Raji (cell line): ENCODE measurements around the gene FARS2.

Source experiments
- POLR2A ChIP-seq: IDR thresholded peaks from 2 replicates; pipeline ENCODE4 v1.6.1; 2011; ENCODE audit warnings: low read depth, low read length, control low read depth; ENCODE audit not compliant: insufficient read depth

Gene FARS2

DNA sequence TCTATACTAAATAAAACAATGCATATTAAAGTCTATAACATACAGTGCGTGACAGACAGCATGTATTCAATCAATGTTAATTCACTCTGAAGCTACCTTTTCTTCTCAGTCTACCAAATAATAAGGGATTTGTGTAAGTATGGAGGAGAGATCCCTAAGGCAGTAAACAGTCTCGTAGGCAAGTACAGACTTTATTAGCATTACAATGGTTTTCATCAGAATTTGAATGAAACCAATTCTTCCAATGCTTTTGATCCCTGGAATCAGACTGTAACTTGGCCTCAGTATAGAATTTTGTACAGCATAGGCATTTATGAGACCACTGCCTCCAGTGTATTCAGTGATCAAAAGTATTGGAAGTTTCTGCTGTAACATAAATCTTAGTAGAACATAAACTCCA, 20.1 kb upstream of the FARS2 start:
- no peak for TF ChIP-seq POLR2A

- TF ChIP-seq POLR2A, result no peak
Observed at GRCh38 chr6:5243069-5243468, 18.2 kb upstream of the FARS2 start.

DNA sequence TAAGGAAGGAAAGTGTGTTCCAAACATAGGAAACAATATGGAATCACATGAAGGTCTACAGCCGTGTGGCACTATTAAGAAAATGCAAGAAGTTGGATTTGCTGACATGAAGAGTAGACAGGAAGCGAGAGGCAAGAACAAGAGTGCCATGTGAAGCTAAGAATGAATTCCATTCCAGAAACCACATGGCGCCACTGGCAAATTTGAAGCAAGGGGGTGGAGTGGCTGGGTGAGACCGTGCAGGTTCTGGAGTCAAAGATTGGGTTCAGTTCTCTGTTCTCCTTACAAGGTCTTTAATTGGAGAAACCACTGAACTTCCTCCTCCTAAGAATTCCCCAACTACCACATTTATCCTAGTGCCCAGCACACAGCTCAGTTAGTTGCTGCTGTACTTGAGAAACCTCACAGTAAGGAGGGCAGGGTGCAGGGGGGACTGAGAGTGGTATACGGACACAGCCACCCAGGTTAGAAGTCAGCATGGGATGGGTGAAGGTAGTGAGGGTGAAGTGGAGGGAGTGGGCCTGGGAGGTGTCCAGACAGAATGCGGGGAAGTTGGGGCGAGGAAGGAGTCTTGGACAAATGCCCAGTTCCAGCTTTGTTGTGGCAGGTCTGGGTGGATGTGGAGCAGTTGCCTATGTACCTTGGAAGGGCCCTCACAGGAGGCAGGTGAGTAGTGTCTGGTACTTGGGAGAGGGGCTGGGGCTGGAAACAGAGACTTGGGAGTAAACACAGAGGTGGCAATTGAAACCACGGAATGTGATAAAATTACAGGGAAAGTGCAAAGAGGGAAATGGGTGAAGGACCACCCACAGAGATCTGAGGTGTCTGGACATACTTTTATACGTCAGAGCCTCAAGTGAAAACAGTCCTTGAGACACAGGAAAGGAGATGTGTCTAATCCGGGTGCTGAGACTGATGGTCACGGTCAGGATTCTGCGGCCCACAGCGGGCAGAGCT, 14.9 kb upstream of the FARS2 start:
- no peak for TF ChIP-seq POLR2A

- no peak for TF ChIP-seq POLR2A
Observed at GRCh38 chr6:5247201-5247600, 14.1 kb upstream of the FARS2 start.

DNA sequence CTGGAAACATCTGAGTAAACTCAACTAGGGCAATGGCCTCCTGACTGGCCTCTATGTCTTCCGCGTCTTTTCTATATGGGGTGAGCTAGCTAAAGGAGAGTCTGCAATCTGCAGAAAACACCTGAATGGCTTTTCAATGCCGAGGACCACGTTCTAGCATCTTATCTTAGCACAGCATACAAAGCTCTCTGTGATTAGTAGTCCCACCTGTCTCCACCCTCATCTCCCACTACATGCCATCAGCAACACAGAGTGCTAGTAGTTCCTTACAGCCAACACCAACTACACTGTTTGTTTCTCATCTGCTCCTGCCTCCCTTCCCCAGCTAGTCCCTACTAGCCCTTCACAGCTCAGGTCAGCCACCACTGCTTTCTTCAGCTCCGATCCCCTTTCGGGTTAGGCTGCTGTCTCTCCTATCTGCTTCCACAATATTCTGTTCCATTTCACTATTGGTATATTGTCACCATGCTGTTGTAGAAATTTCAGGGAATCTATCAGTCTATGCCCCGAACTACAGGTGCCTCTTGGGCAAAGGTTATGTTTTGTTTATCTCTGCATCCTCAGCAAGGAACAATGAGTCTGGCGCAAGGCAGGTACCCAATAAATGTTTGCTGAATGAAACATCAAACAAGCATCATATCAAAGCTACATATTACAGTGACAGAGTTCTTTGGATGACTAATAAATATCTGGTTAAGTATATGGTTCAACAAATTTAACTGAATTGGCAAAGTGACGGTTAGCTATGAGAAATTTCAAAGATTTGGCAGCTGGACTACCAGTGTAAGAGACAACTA, 12.8 kb upstream of the FARS2 start:
- no peak for TF ChIP-seq POLR2A

- no peak for TF ChIP-seq POLR2A
Observed at GRCh38 chr6:5249451-5250122, 11.7 kb upstream of the FARS2 start.

- TF ChIP-seq POLR2A, result no peak
Observed at GRCh38 chr6:5250451-5250850, 10.9 kb upstream of the FARS2 start.

DNA sequence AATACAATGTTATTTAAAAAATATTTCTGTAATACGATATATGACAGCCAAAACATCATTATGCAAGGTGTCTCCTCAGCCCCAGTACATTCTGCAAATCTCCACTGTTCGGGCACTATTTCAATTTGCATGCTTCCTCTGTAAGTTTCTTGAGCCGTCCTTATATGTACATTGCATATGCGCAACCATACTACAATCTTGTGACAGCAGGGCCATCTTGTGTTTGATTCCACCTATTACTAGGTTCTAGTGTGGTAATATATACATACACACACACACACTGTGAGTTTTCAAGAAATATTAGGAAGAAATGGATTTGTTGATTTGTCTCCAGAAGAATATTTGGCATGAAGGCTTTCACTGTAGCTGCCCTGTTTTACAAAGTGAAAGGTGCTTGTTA, 10.4 kb upstream of the FARS2 start:
- no peak for TF ChIP-seq POLR2A

GRCh38 chr6:5256952-5257351, 4.4 kb upstream of the FARS2 start:
- no peak for TF ChIP-seq POLR2A

- TF ChIP-seq POLR2A, result no peak
Observed at GRCh38 chr6:5257400-5257799, 3.9 kb upstream of the FARS2 start.

DNA sequence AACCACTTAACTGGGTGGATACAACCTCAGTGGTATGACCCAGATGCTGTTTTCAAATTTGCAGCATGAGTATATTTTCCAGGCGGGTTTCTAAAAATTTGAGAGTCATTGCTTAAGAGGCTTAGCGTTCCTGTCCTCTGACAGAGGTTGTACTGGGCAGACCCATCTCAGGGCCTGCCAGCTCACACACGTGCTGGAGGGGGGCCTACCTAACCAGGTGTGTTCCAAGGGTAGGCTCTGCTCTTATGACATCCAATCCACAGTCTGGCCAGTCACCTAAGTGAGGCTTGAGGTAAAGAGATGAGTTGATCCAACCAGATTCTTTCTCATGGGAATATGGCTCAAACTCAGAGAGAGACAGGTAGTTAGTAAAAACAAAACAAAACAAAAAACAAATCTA, 1.9 kb upstream of the FARS2 start:
- TF ChIP-seq POLR2A, result no peak

GRCh38 chr6:5260111-5260620, 1.1 kb upstream of the FARS2 start:
- no peak for TF ChIP-seq POLR2A

- TF ChIP-seq POLR2A, result no peak; the same call in 1 of the 2 replicates
Observed at GRCh38 chr6:5261545-5262109, 314 bp downstream of the FARS2 start.

- no peak for TF ChIP-seq POLR2A
Observed at GRCh38 chr6:5266423-5266822, 5.1 kb downstream of the FARS2 start.
